Heart right ventricle (tissue), 16 donors: ENCODE data around the gene SELE. TPM values are rescaled to one million over a fixed set of nuclear protein-coding genes. Genes with fewer than 3 reads are reported as not detected.

Experiments used
- ATAC-seq, 8 donors: fragments of 200-7000 bp; cut with Tn5 transposase; one replicate each; pipeline ENCODE4 v1.9.1; 2020; ENCODE audit warnings: mild to moderate bottlenecking in 8 of 8, moderate library complexity in 8 of 8, moderate number of reproducible peaks in 1 of 8
- DNase-seq, 2 donors: peaks; one replicate each; pipeline ENCODE4 v3.0.0-alpha.2; 2020
- H3K27ac ChIP-seq, 10 donors: fragments of 200-600 bp; sonication (generic) in 2 of 10; one replicate each; pipeline versions ENCODE4 v1.5.0 to v1.8.0; 2020 to 2022; ENCODE audit warnings: mild to moderate bottlenecking in 3 of 10
- H3K27me3 ChIP-seq, 7 donors: fragments of 200-600 bp; one replicate each; pipeline ENCODE4 v1.8.0; 2021 to 2022; ENCODE audit warnings: mild to moderate bottlenecking in 2 of 7
- H3K36me3 ChIP-seq, 9 donors: fragments of 200-600 bp; sonication (generic) in 1 of 9; one replicate each; pipeline versions ENCODE4 v1.5.0 to v1.8.0; 2020 to 2022; ENCODE audit warnings: mild to moderate bottlenecking in 2 of 9
- H3K4me1 ChIP-seq, 9 donors: fragments of 200-600 bp; sonication (generic) in 1 of 9; one replicate each; pipeline versions ENCODE4 v1.5.0 to v1.8.0; 2020 to 2022; ENCODE audit warnings: mild to moderate bottlenecking in 4 of 9
- H3K4me3 ChIP-seq, 10 donors: fragments of 200-600 bp; sonication (generic) in 2 of 10; one replicate each; pipeline versions ENCODE4 v1.5.0 to v1.8.0; 2020 to 2022; ENCODE audit warnings: mild to moderate bottlenecking in 7 of 10, moderate library complexity in 2 of 10
- H3K9me3 ChIP-seq, 11 donors: fragments of 200-600 bp in 10 of 11; sonication (generic) in 2 of 11; one replicate each; pipeline versions ENCODE4 v1.5.0 to v1.8.0; 2013 to 2022; ENCODE audit warnings: mild to moderate bottlenecking in 2 of 11, control low read depth in 1 of 11, moderate library complexity in 1 of 11
- WGBS, 2 donors: extraction: QIAGEN DNeasy Blood & Tissue Kit; methylation state at CpG; one replicate each; pipeline ENCODE4 v1.1.7; 2013; ENCODE audit warnings: inconsistent platforms in 1 of 2; 5-methylcytosine and 5-hydroxymethylcytosine counted together
- intact Hi-C, 10 donors: fragments of 100-400 bp; cut with DNase I; formaldehyde crosslinking; loops; one replicate each; pipeline versions ENCODE4 v1.11.1 to v1.14.2; 2022
- polyA plus RNA-seq, 2 donors: library from polyadenylated mRNA; stranded (reverse); fragments of 200-250 nt; gene quantifications; one replicate each; pipeline ENCODE4 v1.2.3, GENCODE V29; 2013
- total RNA-seq, 10 donors: library from RNA; stranded (reverse); fragmentation: NEBNext Ultra II Directional in 3 of 10; extraction: Animal tissue kit (Norgen Biotek cat#: 25700) in 3 of 10; gene quantifications; one replicate each; pipeline versions ENCODE4 v1.2.1 to v1.2.4, GENCODE V29; 2021 to 2023
- TF ChIP-seq, protein P1 (sequence below), 9 donors: fragments of 200-600 bp; sonication (generic) in 2 of 9; IDR thresholded peaks; one replicate each; pipeline versions ENCODE4 v1.5.0 to v1.8.0; 2021 to 2022; ENCODE audit warnings: antibody characterized with exemption in 9 of 9, mild to moderate bottlenecking in 5 of 9, moderate library complexity in 1 of 9
- donor health status: Arrhythmogenic right ventricular cardiomyopathy.
- donor health status: ischemic (EF 13 %, LVEDD 7.1; RV severe dilation, severe dysfunction).
- donor health status: healthy with polysubstance abuse.
- donor health status: DM: no; HTN: yes; CAD: no.
- donor health status: DM: no; HTN: no; CAD: no.
- donor health status: ischemic (EF 25% LVEDD 6.9; RV normal size, moderate dysfunction).
- donor health status: ischemic (EF 25% LVEDD 5.7; RV mildly dilated, moderate dysfunction).
- donor health status: healthy.
- donor health status: DM: yes; HTN: yes; CAD: no.
- donor health status: Ischemic cardiomyopathy.
- donor health status: ischemic (EF 35%, LVEDD 5.7; RV mildly dilated, moderate dysfunction).
- donor health status: nonischemic (EF 11% LVEDD 7.7; RV severe dilation, severe dysfunction).
- donor health status: DM: yes; HTN: yes; CAD: no.
- donor health status: PGD.
- donor health status: ischemic (EF 29% LVEDD 5.4; RV normal size, mild dysfunction).
- donor health status: nonischemic (EF 23%, LVEDD 6.1; RV moderate dilation, normal function).

Gene SELE
- total and polyA plus RNA-seq, 12 donors, result 0.46 to 15.3 (median 2.9) TPM

- H3K27me3 ChIP-seq, result peaks cover 0 to 53% (median 23%) of the 10 kb centered on the region in 7 donors
- DNase-seq (no peak), ATAC-seq (no peak)
- H3K4me1 ChIP-seq, result peaks cover 0 to 10% (median 0%) of the 10 kb centered on the region in 9 donors
- H3K27ac ChIP-seq, result no peak overlapping the region
- no peaks in the 10 kb centered on the region for H3K36me3 ChIP-seq
- no peak overlapping the region for H3K4me3 ChIP-seq
- no peaks in the 10 kb centered on the region for H3K9me3 ChIP-seq
- 34 to 38% methylated on average over 2 of the region's 2 CpGs for WGBS, 2 donors
- intact Hi-C loops, result no loop called here
- TF ChIP-seq, protein P1, sequence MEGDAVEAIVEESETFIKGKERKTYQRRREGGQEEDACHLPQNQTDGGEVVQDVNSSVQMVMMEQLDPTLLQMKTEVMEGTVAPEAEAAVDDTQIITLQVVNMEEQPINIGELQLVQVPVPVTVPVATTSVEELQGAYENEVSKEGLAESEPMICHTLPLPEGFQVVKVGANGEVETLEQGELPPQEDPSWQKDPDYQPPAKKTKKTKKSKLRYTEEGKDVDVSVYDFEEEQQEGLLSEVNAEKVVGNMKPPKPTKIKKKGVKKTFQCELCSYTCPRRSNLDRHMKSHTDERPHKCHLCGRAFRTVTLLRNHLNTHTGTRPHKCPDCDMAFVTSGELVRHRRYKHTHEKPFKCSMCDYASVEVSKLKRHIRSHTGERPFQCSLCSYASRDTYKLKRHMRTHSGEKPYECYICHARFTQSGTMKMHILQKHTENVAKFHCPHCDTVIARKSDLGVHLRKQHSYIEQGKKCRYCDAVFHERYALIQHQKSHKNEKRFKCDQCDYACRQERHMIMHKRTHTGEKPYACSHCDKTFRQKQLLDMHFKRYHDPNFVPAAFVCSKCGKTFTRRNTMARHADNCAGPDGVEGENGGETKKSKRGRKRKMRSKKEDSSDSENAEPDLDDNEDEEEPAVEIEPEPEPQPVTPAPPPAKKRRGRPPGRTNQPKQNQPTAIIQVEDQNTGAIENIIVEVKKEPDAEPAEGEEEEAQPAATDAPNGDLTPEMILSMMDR (IDR thresholded peaks at IDR 0.05), result no peak
Measured at GRCh38 chr1:169682071-169682470, 51.8 kb downstream of the SELE start.

DNA sequence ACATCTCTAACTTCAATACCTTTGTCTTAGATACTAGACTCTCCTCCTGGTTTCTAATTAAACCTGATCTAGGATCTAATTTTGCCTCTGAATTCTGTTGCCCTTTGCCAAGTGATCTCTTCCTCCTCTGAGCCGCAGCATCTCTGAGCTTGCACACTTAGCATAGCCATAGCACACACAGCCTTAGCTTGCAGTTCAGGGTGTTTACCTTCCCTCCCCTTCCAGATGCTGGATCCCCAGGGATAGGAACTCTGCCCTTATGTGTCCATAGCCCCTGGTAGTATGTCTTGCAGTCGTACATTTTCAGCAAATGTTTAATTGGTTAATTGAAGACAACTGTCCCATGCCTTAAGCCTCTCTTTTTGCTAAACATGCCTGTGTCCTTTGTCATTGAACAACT is 52.7 kb downstream of the SELE start:
- Histone ChIP-seq H3K4me1 (peaks cover 0 to 13% (median 0%) of the 10 kb centered on the region in 9 donors), H3K27ac (no peak overlapping the region), H3K27me3 (peaks cover 0 to 53% (median 23%) of the 10 kb centered on the region in 7 donors), H3K9me3 (no peaks in the 10 kb centered on the region), H3K36me3 (no peaks in the 10 kb centered on the region), H3K4me3 (no peak overlapping the region)
- 49 to 58% methylated on average over 2 of the region's 2 CpGs for whole genome bisulfite sequencing, 2 donors
- DNase-seq, result no peak
- no peak for ATAC-seq
- intact Hi-C loops, result no loop called here
- TF ChIP-seq, protein P1 (IDR thresholded peaks at IDR 0.05), result no peak

- Histone ChIP-seq H3K4me1 (peaks cover 0 to 20% (median 0%) of the 10 kb centered on the region in 9 donors), H3K4me3 (no peak overlapping the region), H3K27me3 (peaks cover 0 to 50% (median 23%) of the 10 kb centered on the region in 7 donors), H3K36me3 (no peaks in the 10 kb centered on the region), H3K9me3 (no peaks in the 10 kb centered on the region), H3K27ac (no peak overlapping the region)
- intact Hi-C loops, result no loop called here
- TF ChIP-seq, protein P1 (IDR thresholded peaks at IDR 0.05), result no peak
- DNase-seq (no peak), ATAC-seq (no peak)
- 61 to 72% methylated on average over 6 of the region's 6 CpGs for WGBS, 2 donors
Measured at GRCh38 chr1:169680377-169681019, 53.4 kb downstream of the SELE start.

DNA sequence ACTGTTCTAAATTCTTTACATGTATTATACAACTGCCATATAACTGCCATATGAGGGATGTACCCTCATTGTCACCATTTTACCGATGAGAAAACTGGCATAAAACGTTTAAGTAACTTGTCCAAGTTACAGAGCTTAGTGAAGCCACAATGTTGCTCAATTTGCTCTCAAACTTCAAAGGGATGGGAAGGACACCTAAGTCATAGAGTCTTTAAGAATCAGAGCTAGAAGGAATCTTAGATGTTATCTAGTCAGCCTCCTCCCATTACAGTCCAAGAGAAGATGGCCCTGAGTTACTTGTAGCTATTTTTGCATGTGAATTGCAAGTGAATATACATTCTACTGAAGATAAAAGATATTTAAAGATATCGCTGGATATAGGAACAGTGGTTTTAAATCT is 54.2 kb downstream of the SELE start:
- Histone ChIP-seq H3K4me1 (peaks cover 0 to 20% (median 0%) of the 10 kb centered on the region in 9 donors), H3K4me3 (no peak overlapping the region), H3K9me3 (no peaks in the 10 kb centered on the region), H3K36me3 (no peaks in the 10 kb centered on the region), H3K27me3 (peaks cover 0 to 48% (median 23%) of the 10 kb centered on the region in 7 donors), H3K27ac (no peak overlapping the region)
- ATAC-seq (no peak), DNase-seq (no peak)
- intact Hi-C loops, result no loop called here
- 77 to 80% methylated on average over 3 of the region's 3 CpGs for WGBS, 2 donors
- TF ChIP-seq, protein P1 (IDR thresholded peaks at IDR 0.05), result no peak
